NK-92 treated with Interleukin-12 subunit alpha and Interleukin-12 subunit beta, amount 100 ng/mL, for 24 hours (cell line): ENCODE measurements around the gene HHIPL1.

ENCODE experiments used
- DNase-seq: peaks from one replicate; lab custom pipeline; 2025; lab: John Stamatoyannopoulos, UW

Gene HHIPL1

GRCh38 chr14:99689266-99690236 is 44.6 kb downstream of the HHIPL1 start:
- DNase-seq: no peak

DNA sequence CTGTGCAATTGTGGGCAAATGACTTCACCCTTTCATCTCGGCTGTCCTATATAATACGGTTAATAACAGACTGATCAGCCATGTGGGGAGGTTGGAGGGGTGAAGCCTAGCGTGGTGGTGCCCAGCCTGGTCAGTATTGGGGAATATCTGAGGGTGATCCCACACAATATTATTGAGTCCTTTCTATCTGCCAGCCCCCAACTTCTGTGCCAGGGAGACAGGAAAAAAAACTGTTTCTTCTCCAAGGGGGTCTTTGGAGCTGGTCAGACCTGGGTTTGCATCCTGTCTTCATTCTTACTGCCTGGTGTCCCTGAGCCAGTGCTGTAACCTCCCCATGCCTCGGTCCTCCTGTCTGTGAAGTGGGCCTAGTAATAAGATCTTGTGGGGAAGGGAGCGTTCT is 45.7 kb downstream of the HHIPL1 start:
- DNase-seq: no peak

DNA sequence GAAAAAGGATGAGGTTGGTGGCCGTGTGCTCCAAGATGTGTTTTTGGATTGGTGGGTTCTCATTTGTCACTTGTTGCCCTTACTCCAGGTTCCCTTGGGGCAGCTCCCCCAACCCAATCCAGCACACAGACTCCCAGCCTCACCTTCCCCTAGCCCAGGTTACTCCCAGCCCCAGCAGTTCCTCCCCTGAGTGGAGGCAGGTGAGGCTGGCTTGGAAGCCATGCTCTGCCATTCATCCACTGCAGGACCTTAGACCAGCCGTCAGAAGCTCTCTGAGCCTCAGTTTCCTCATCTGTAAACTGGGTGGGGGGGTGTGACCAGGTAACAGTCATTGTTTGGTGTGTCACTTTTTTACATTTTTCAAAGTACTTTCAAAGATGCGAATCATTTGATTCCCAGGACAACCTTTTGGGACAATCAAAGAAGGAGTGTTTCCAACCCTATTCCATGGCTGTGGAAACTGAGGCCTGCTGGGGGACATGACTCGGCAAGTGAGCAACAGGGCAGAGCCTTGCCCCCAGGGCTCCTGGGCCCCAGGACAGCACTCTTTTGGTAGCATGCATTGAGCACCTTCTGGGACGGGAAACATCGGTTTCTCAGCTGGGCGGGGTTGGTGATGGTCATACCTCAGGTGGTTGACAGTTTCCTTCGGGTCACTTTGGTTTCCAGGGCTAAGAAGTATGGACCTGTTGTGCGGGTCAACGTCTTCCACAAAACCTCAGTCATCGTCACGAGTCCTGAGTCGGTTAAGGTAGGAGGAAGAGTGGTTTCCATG is 46.4 kb downstream of the HHIPL1 start:
- no peak for DNase-seq

DNA sequence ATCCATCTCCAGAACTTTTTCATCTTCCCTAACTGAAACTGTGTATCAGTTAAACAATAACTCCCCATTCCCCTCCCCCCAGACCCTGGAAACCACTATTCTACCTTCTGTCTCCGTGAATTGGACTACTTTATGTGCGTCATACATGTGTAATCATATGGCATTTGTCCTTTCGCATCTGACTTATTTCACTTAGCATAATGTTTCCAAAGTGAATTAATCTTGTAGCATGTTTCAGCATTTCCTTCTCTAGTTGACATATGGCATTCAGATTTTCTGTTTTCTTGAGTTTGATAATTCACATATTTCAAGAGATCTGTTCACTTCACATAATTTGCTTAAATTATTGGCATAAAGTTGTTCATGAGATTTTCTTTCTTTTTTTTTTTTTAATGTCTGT is 49.0 kb downstream of the HHIPL1 start:
- no peak for DNase-seq

- no peak for DNase-seq
Observed at GRCh38 chr14:99696929-99697328, 52.0 kb downstream of the HHIPL1 start.

- no peak for DNase-seq
Observed at GRCh38 chr14:99698236-99698635, 53.3 kb downstream of the HHIPL1 start.

DNA sequence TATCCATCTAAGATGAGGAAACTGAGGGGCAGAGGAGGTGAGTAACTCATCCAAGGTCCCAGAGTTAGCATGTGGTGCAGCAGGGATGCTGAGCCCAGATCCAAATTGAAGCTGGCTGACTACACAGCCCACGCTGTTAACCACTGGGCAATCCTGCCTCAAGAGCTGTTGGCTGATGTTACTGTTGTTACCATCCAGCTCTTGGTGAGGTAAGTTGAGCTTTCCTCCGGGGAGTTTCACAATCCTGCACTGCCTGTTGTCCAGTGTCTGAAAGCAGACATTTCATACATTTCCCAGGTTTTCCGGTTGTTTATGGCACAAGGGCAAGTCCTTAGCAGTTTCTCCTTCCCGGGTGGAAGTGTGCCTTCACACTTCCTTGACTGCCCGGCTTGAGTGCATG is 53.7 kb downstream of the HHIPL1 start:
- no peak for DNase-seq

- no peak for DNase-seq
Observed at GRCh38 chr14:99699085-99699760, 54.3 kb downstream of the HHIPL1 start.

- no peak for DNase-seq
Observed at GRCh38 chr14:99699861-99700260, 54.9 kb downstream of the HHIPL1 start.

DNA sequence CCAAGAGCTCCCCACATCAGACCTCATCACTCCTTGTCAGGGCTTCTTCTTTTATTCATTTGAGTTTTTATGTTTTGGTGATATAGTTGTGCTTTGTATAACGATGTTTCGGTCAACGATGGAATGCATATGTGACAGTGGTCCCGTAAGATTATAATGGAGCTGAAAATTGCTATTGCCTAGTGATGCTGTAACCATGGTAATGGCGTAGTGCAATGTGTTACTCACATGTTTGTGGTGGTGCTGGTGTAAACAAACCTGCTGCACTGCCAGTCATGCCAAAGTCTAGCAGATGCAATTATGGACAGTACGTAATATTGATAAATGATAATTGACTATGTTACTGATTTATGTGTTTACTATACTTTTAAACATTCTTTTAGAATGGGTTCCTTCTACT is 55.5 kb downstream of the HHIPL1 start:
- no peak for DNase-seq

- DNase-seq: no peak
Observed at GRCh38 chr14:99701260-99701659, 56.3 kb downstream of the HHIPL1 start.

GRCh38 chr14:99702115-99702514 is 57.2 kb downstream of the HHIPL1 start:
- no peak for DNase-seq

DNA sequence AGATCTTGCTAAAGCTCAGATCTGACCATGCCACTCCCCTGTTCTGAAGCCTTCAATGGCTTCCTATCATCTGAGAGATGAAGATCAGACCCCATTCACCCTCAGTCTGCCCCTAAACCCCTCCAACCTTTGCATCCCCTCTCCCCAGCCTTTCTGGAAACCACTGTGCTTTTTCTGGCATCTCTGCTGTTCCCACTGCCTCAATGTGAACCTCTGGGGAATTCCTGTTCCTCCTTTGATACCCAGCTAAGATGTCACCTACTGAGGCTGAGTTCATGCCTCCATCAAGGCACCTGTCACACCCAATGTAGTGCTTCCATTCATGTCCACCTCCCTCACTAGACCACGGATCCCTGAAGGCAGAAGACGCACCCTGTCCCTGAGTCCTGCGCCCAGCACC is 58.5 kb downstream of the HHIPL1 start:
- DNase-seq: no peak

DNA sequence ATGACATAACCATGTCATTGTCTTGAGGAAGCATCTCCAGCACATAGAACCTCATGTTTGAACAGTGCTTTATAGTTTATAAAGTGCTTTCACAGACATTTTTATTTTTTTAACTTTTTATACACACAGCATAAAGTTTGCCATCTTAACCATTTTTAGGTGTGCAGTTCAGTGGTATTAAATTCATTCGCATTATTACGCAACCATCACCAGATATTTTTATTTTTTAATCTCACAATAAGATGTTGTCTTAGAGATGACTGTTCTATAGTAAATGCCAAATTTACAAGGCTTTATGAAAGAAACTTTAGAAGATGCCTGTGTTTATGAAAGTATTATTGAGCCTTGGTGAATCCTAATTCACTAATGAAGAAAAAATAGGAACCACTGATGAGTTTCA is 59.1 kb downstream of the HHIPL1 start:
- DNase-seq: no peak

- no peak for DNase-seq
Observed at GRCh38 chr14:99706107-99706900, 61.4 kb downstream of the HHIPL1 start.

- DNase-seq: no peak
Observed at GRCh38 chr14:99707420-99707819, 62.5 kb downstream of the HHIPL1 start.

- DNase-seq: no peak
Observed at GRCh38 chr14:99707921-99708320, 63.0 kb downstream of the HHIPL1 start.

GRCh38 chr14:99708449-99708848 is 63.5 kb downstream of the HHIPL1 start:
- DNase-seq: no peak

- DNase-seq: no peak
Observed at GRCh38 chr14:99713972-99714371, 69.0 kb downstream of the HHIPL1 start.

GRCh38 chr14:99715266-99716000 is 70.5 kb downstream of the HHIPL1 start:
- DNase-seq: no peak
